ENCODE measurements around the gene TPRN. TPM values are rescaled to one million over a fixed set of nuclear protein-coding genes. Genes with fewer than 3 reads are reported as not detected.

TPRN gene
- total and polyA plus RNA-seq, 2 experiments from 2014 or later: 6.4 to 29.2 TPM

DNA sequence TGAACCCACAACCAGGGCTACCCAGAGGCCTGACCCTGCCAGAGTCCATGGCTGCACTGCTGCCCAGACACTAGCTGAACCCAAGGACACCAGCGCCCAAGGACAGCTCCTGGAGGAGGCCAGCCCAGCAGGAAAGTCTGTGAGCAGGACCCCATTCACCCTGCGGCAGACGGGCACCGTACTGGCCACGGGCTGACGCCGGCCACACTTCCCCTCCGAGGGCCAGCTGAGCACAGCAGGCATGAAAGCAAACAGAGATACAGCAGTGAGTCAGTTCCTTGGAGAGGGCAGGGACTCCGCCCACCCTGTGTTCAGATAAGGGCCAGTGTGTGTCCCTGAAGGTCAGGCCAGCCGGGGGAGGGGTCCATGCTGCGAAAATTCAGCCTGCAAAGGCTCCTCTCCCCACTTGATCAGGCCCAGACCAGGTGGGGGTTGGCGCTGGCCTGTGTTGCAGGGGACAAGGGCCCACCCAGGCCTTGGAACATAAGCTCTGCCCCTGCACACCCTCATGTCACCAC lies 18.3 kb upstream of the TPRN start:
- peaks cover 7% of the 10 kb centered on the region; the same call in 2 of the 3 replicates for H3K4me1 Mint-ChIP-seq
- Histone ChIP-seq H3F3A (replicated peaks; ENCODE audit: low read depth) (0 out of 2 replicates have a peak, but pooled peaks cover 4% of the 10 kb centered on the region), H3K27ac (ENCODE audit: low read depth) (no peak overlapping the region), H2AFZ (no peak overlapping the region), H3K9me2 (ENCODE audit: insufficient read depth) (no peaks in the 10 kb centered on the region), H4K20me1 (replicated peaks; ENCODE audit: insufficient read depth) (no peaks in the 10 kb centered on the region; the same call in 1 of the 2 replicates), H3K4me2 (no peak overlapping the region), H3K36me3 (ENCODE audit: insufficient read depth) (no peaks in the 10 kb centered on the region), H3K4me1 (ENCODE audit: insufficient read depth) (peaks cover 3% of the 10 kb centered on the region; the same call in 1 of the 2 replicates), H3K79me2 (replicated peaks; ENCODE audit: insufficient read depth) (no peaks in the 10 kb centered on the region), H3K4me3 (no peak overlapping the region), H3K27me3 (ENCODE audit: insufficient read depth) (peaks cover 9% of the 10 kb centered on the region; the same call in 1 of the 2 replicates)
- H3K27me3 Mint-ChIP-seq (ENCODE audit: insufficient read depth, low read depth, poor library complexity): no peaks in the 10 kb centered on the region
- no peak overlapping the region; the same call in 1 of the 2 replicates for H3K27ac Mint-ChIP-seq
- no peak overlapping the region for H3K4me3 Mint-ChIP-seq
- no peak for ATAC-seq
- TF ChIP-seq NANOG (IDR thresholded peaks at IDR 0.05; ENCODE audit: borderline replicate concordance) (no peak), ZNF331 (CRISPR knock-in tag; IDR thresholded peaks at IDR 0.05; ENCODE audit: low read depth) (no peak), POLR2AphosphoS5 (IDR thresholded peaks at IDR 0.05; ENCODE audit: low read depth) (no peak), ZNF114 (CRISPR knock-in tag; IDR thresholded peaks at IDR 0.05) (no peak), CREB1 (CRISPR knock-in tag; IDR thresholded peaks at IDR 0.05; ENCODE audit: low read depth) (no peak), EZH2 (IDR thresholded peaks at IDR 0.05; ENCODE audit: low read depth, unreplicated experiment) (no peak), EZH2phosphoT487 (IDR thresholded peaks at IDR 0.05; ENCODE audit: unreplicated experiment) (no peak)
- TF ChIP-seq, protein P1, sequence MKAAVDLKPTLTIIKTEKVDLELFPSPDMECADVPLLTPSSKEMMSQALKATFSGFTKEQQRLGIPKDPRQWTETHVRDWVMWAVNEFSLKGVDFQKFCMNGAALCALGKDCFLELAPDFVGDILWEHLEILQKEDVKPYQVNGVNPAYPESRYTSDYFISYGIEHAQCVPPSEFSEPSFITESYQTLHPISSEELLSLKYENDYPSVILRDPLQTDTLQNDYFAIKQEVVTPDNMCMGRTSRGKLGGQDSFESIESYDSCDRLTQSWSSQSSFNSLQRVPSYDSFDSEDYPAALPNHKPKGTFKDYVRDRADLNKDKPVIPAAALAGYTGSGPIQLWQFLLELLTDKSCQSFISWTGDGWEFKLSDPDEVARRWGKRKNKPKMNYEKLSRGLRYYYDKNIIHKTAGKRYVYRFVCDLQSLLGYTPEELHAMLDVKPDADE (IDR thresholded peaks at IDR 0.05): no peak
- TF ChIP-seq, protein P2, sequence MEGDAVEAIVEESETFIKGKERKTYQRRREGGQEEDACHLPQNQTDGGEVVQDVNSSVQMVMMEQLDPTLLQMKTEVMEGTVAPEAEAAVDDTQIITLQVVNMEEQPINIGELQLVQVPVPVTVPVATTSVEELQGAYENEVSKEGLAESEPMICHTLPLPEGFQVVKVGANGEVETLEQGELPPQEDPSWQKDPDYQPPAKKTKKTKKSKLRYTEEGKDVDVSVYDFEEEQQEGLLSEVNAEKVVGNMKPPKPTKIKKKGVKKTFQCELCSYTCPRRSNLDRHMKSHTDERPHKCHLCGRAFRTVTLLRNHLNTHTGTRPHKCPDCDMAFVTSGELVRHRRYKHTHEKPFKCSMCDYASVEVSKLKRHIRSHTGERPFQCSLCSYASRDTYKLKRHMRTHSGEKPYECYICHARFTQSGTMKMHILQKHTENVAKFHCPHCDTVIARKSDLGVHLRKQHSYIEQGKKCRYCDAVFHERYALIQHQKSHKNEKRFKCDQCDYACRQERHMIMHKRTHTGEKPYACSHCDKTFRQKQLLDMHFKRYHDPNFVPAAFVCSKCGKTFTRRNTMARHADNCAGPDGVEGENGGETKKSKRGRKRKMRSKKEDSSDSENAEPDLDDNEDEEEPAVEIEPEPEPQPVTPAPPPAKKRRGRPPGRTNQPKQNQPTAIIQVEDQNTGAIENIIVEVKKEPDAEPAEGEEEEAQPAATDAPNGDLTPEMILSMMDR (conservative IDR thresholded peaks at IDR 0.05; ENCODE audit: low read depth in 2 of 2): no peak
- no peaks in the 10 kb centered on the region for H3K9me3 Mint-ChIP-seq
- no peaks in the 10 kb centered on the region; the same call in 2 of the 3 replicates for H3K36me3 Mint-ChIP-seq (ENCODE audit: low read depth)
- DNase-seq (ENCODE audit: low spot score): no peak

DNA sequence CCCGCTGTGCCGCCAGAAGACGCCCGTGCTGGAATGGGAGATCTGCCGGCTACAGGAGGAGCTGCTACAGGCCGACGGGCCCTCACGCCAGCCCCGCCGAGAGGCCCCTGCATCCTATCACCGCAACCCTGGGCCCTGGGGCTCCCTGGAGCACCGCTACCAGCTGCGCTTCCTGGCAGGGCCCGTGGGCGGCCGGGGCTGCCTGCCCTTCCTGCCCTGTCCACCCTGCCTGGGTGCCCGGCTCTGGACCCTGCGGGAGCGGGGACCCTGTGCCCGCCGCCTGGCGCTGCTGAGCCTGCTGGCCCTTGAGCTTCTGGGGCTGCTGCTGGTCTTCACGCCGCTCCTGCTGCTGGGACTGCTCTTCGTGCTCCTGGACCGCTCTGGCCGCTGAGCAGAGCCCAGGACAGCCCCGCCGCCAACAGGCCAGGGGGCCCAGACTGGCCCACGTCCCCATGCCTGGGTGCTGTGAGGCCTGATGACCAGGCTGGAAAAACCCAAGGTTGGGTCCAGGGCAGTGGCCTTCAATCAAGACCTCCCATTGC lies 17.7 kb upstream of the TPRN start:
- 0 out of 2 replicates have a peak, but pooled peaks cover 3% of the 10 kb centered on the region for H3F3A ChIP-seq (replicated peaks; ENCODE audit: low read depth)
- H3K9me2 ChIP-seq (ENCODE audit: insufficient read depth): no peaks in the 10 kb centered on the region
- H2AFZ ChIP-seq: no peak overlapping the region
- peaks cover 9% of the 10 kb centered on the region; the same call in 1 of the 2 replicates for H3K27me3 ChIP-seq (ENCODE audit: insufficient read depth)
- DNase-seq (ENCODE audit: low spot score) (no peak), ATAC-seq (no peak)
- peaks cover 7% of the 10 kb centered on the region; the same call in 2 of the 3 replicates for H3K4me1 Mint-ChIP-seq
- no peaks in the 10 kb centered on the region for H3K9me3 Mint-ChIP-seq
- H3K27me3 Mint-ChIP-seq (ENCODE audit: insufficient read depth, low read depth, poor library complexity): no peaks in the 10 kb centered on the region
- H3K27ac ChIP-seq (ENCODE audit: low read depth): no peak overlapping the region
- no peaks in the 10 kb centered on the region; the same call in 2 of the 3 replicates for H3K36me3 Mint-ChIP-seq (ENCODE audit: low read depth)
- H3K79me2 ChIP-seq (replicated peaks; ENCODE audit: insufficient read depth): no peaks in the 10 kb centered on the region
- no peak overlapping the region for H3K4me3 Mint-ChIP-seq
- TF ChIP-seq POLR2AphosphoS5 (IDR thresholded peaks at IDR 0.05; ENCODE audit: low read depth) (no peak), ZNF114 (CRISPR knock-in tag; IDR thresholded peaks at IDR 0.05) (no peak)
- H3K36me3 ChIP-seq (ENCODE audit: insufficient read depth): no peaks in the 10 kb centered on the region
- no peak overlapping the region; the same call in 1 of the 2 replicates for H3K27ac Mint-ChIP-seq
- H3K4me1 ChIP-seq (ENCODE audit: insufficient read depth): peaks cover 3% of the 10 kb centered on the region; the same call in 1 of the 2 replicates
- no peak overlapping the region for H3K4me2 ChIP-seq
- H4K20me1 ChIP-seq (replicated peaks; ENCODE audit: insufficient read depth): no peaks in the 10 kb centered on the region; the same call in 1 of the 2 replicates
- H3K4me3 ChIP-seq: no peak overlapping the region

Measured in GM23338 (cell line).